CMK (cell line): ENCODE results near the gene CHMP6.
A peak's percentile ranks its signal among the peaks of the same experiment; 100 is the strongest.

Experiments used
- DNase-seq: peaks from one replicate; pipeline ENCODE4 v3.0.0-alpha.2; 2010; ENCODE audit warnings: low read depth

The CHMP6 gene

DNA sequence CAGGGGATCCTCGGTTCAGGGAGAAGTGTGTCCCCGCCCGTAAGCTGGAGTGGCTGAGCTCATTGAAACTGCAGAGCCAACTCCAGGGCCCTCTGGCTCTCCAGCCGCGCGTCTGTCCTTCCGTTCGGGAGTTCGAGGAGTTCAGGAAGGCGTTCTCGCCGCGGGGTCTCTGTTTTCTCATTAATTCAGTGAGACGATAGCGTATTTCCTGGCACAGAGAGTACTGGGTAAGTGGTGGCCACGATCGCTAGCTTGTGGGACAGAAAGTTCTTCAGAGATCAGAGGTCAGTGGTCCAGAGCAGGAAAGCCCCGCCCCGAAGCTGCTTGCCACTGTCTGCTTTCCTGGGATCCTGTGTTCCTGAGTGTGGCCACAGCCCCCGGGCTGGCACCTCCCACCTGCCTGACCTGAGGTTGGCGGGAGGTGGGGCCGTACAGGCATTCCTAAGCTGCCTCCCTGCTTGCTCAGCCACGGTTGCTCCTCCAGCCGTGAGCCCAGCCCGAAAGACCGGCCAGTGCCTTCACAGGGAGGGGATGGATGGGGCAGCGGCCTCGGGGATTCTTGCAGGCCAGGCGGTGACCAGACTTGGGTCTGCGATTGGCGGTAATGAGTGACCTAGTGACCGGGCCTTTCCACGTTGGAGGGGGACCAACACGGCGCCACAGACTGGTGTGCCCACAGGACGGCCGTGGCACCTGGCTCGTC lies 52.2 kb downstream of the CHMP6 start:
- DNase-seq: peak; percentile 69

- no peak for DNase-seq
These were observed 52.8 kb downstream of the CHMP6 start for GRCh38 chr17:81044428-81044763.

GRCh38 chr17:81044764-81045589 lies 53.3 kb downstream of the CHMP6 start:
- DNase-seq: no peak

- DNase-seq: no peak
These were observed 54.0 kb downstream of the CHMP6 start for GRCh38 chr17:81045590-81046095.

- no peak for DNase-seq
These were observed 54.6 kb downstream of the CHMP6 start for GRCh38 chr17:81046132-81046769.

- no peak for DNase-seq
These were observed 55.2 kb downstream of the CHMP6 start for GRCh38 chr17:81046770-81047359.

DNA sequence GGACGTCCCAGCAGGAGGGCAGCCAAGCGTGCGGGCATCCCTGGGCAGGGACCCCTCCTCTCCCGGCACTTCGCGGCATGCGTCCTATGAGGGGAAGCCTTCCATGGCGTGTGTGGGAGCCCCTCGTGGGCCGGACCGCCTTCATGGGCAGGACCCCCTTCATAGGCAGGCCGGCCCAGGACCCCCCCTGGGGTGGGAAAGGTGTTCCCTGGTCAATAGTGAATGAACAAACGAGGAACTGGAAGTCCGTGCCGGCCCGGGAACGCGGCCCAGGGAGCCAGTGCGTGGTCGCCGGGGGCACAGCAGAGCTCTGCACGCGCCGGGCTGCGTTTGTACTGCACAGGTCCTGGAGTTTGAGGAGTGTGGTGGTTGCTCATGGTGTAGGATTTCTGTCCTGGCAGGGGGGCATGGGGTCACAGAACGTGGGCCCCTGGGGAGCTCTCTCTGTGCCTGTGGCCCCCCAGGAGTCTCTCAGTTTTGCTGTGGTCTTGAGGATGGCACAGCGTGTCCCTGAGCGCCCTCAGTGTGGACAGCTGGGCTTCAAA lies 57.3 kb downstream of the CHMP6 start:
- no peak for DNase-seq

DNA sequence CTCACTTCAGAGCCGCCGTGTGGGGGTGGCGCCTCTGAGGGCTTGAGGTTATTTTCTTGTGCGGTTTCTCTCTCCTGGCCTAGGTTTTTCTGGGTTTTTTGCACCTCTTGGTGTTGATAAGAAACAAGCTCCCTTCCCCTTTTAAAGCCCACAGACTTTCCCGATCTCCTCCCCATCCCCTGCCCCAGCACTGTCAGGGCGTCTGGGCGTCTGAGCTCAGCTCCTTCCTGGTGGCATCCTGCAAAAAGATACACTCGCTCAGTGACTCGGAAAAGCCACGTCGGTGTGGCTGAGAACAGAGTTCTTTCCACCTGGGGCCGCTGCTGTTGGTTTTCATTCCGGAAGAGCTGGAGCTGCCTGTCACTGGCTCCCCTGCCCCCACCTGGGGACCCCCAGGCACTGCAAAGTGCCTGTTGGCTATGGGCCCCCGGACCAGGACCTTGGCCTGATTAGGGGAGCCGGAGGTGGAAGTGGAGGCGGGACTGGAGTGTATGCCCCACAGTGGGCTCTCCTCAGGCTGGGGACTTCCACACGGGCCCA lies 57.8 kb downstream of the CHMP6 start:
- DNase-seq: no peak
